ENCODE data around the gene GBF1. TPM values are rescaled to one million over a fixed set of nuclear protein-coding genes. Genes with fewer than 3 reads are reported as not detected.

The GBF1 gene
- total RNA-seq, 1 donor from 2014 or later, result 59.9 TPM

DNA sequence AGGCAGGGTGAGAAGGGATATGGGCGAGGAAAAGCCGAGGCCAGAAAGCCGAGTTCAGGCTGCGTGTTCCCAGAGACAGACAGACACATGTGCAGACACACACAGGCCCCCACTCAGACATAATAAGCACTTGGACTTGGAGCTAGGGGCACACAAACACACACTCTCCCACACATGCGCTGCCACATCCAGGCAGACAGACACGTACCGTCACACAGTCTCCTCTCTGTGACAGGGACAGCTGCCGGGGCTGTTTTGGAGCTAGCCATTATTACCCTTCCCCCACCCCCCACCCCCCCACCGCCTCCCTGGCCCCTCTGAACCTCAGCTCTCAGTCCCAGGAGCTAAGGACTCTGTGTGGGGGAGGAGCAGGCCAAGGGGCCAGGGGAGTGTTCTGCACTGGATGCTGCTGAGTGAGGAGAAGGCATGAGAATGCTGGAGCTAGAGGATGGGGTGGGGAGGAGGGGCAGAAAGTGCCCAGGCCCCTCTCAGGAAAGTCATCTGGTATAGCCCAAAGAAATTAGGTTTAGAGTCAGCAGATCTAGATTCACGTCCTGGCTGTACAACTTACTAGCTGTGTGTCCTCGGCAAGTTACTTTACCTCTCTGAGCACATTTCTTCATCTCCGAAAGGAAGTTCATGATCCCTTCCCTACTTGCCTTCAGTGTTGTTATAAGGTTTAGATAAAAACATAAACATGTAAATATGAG, 10.3 kb upstream of the GBF1 start:
- H3K36me3 Mint-ChIP-seq (ENCODE audit: unreplicated experiment), result no peaks in the 10 kb centered on the region
- peaks cover 50% of the 10 kb centered on the region for H3K27me3 Mint-ChIP-seq (ENCODE audit: unreplicated experiment)
- no peak overlapping the region for H3K4me3 Mint-ChIP-seq (ENCODE audit: unreplicated experiment)
- H3K27ac Mint-ChIP-seq (ENCODE audit: unreplicated experiment), result no peak overlapping the region
- H3K4me1 Mint-ChIP-seq (ENCODE audit: unreplicated experiment), result peaks cover 11% of the 10 kb centered on the region
- no peak for DNase-seq (ENCODE audit: extremely low spot score, unreplicated experiment)
- H3K9me3 Mint-ChIP-seq (ENCODE audit: unreplicated experiment), result no peaks in the 10 kb centered on the region
- TF ChIP-seq, protein P1, sequence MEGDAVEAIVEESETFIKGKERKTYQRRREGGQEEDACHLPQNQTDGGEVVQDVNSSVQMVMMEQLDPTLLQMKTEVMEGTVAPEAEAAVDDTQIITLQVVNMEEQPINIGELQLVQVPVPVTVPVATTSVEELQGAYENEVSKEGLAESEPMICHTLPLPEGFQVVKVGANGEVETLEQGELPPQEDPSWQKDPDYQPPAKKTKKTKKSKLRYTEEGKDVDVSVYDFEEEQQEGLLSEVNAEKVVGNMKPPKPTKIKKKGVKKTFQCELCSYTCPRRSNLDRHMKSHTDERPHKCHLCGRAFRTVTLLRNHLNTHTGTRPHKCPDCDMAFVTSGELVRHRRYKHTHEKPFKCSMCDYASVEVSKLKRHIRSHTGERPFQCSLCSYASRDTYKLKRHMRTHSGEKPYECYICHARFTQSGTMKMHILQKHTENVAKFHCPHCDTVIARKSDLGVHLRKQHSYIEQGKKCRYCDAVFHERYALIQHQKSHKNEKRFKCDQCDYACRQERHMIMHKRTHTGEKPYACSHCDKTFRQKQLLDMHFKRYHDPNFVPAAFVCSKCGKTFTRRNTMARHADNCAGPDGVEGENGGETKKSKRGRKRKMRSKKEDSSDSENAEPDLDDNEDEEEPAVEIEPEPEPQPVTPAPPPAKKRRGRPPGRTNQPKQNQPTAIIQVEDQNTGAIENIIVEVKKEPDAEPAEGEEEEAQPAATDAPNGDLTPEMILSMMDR (IDR thresholded peaks at IDR 0.05), result no peak

GRCh38 chr10:102235598-102235920, 9.8 kb upstream of the GBF1 start:
- Mint-ChIP-seq H3K9me3 (ENCODE audit: unreplicated experiment) (no peaks in the 10 kb centered on the region), H3K4me1 (ENCODE audit: unreplicated experiment) (peaks cover 11% of the 10 kb centered on the region), H3K36me3 (ENCODE audit: unreplicated experiment) (no peaks in the 10 kb centered on the region), H3K27me3 (ENCODE audit: unreplicated experiment) (peaks cover 55% of the 10 kb centered on the region), H3K4me3 (ENCODE audit: unreplicated experiment) (no peak overlapping the region), H3K27ac (ENCODE audit: unreplicated experiment) (no peak overlapping the region)
- DNase-seq (ENCODE audit: extremely low spot score, unreplicated experiment), result no peak
- TF ChIP-seq, protein P1 (IDR thresholded peaks at IDR 0.05), result no peak

DNA sequence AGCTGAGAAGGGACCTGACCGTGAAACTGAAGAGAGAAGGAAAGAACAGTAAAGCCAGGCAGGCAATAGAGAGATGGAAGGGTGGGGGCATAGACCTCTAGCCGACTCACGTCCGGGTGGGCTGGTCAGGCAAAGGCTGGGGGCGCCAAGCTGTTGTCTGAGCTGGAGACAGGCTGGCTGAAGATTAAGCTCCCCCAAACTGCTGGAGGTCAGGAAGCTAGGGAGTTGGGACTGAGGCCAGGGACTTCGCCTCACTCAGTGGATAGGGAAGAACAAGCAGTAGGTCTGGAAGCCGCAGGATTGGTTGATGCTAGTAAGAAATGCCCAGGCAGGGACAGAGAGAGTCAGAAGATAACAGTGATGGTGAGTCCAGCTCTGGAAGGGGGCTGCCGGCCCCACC, 9.3 kb upstream of the GBF1 start:
- Mint-ChIP-seq H3K9me3 (ENCODE audit: unreplicated experiment) (no peaks in the 10 kb centered on the region), H3K27ac (ENCODE audit: unreplicated experiment) (no peak overlapping the region), H3K4me1 (ENCODE audit: unreplicated experiment) (peaks cover 10% of the 10 kb centered on the region), H3K27me3 (ENCODE audit: unreplicated experiment) (peaks cover 56% of the 10 kb centered on the region), H3K4me3 (ENCODE audit: unreplicated experiment) (no peak overlapping the region), H3K36me3 (ENCODE audit: unreplicated experiment) (no peaks in the 10 kb centered on the region)
- no peak for DNase-seq (ENCODE audit: extremely low spot score, unreplicated experiment)
- TF ChIP-seq, protein P1 (IDR thresholded peaks at IDR 0.05), result no peak

DNA sequence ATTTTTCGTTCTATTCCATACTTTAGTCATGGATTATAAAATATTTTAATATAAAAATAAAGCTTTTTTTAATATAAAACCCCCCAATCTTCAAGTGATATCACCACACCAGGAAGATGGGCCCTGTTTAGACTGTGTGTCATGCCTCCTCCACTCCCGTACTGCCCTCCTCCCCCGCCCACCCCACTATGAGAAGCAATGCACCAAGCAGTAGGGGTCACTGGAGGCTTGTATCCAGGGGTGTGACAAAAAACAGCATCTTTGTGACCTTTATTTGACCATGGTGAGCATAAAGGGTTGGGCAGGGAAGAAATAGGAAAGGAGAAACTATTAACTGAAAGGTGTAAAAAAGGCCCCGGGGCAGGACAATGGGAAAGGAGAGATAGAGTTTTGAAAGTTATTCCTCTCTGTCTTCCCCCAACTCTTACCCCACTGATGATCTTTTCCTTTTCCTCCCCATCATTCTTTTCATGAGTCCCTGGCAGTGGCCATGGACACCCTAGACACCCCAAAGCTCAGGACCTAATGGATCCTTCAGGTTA, 7.5 kb upstream of the GBF1 start:
- DNase-seq (ENCODE audit: extremely low spot score, unreplicated experiment), result no peak
- Mint-ChIP-seq H3K27me3 (ENCODE audit: unreplicated experiment) (peaks cover 53% of the 10 kb centered on the region), H3K9me3 (ENCODE audit: unreplicated experiment) (no peaks in the 10 kb centered on the region), H3K27ac (ENCODE audit: unreplicated experiment) (no peak overlapping the region), H3K4me3 (ENCODE audit: unreplicated experiment) (no peak overlapping the region), H3K4me1 (ENCODE audit: unreplicated experiment) (peaks cover 13% of the 10 kb centered on the region), H3K36me3 (ENCODE audit: unreplicated experiment) (no peaks in the 10 kb centered on the region)
- TF ChIP-seq, protein P1 (IDR thresholded peaks at IDR 0.05), result no peak

DNA sequence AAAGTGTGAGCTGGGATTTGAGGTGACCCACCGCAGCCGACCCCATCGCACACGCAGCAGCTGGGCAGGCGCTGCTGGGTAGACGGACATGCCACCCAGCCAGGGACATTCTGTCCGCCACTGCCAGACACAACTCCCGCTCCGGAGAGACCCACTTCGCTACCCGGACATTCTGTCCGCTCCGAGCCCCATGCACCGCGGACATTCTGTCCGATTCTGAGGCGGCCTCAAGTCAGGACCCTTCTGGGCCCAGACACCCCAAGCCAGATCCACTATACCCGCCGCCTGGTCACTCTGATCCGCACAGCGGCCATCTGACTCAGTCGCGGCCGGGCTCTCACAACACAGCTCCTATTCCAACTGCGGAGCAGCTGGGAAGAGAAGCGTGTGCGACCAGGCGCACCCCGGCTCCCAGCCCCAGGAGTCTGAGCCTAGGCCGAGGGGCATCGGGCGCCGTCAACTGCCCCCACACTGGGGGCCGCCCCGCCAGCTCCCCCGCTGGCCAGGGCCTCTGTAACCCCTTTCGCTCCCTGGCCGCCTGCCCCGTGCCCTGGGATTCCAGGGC, 4.8 kb upstream of the GBF1 start:
- Mint-ChIP-seq H3K4me1 (ENCODE audit: unreplicated experiment) (peaks cover 19% of the 10 kb centered on the region), H3K4me3 (ENCODE audit: unreplicated experiment) (peak overlapping the region; percentile 71), H3K27ac (ENCODE audit: unreplicated experiment) (no peak overlapping the region), H3K27me3 (ENCODE audit: unreplicated experiment) (peaks cover 42% of the 10 kb centered on the region), H3K36me3 (ENCODE audit: unreplicated experiment) (no peaks in the 10 kb centered on the region), H3K9me3 (ENCODE audit: unreplicated experiment) (no peaks in the 10 kb centered on the region)
- TF ChIP-seq, protein P1 (IDR thresholded peaks at IDR 0.05), result no peak
- no peak for DNase-seq (ENCODE audit: extremely low spot score, unreplicated experiment)

All from osteocyte (in vitro differentiated cells).